T follicular helper cell (primary cell): ENCODE data around the gene LRRC4B.
A peak's percentile ranks its signal among the peaks of the same experiment; 100 is the strongest.
"Not testable (repeated sequence)": the region's sequence is repeated elsewhere in the genome, so short reads cannot be mapped to it uniquely, and the experiment has no call there.

ENCODE experiments used
- DNase-seq: peaks from one replicate; pipeline ENCODE4 v3.0.0-alpha.2; 2020; ENCODE audit warnings: low read depth

LRRC4B gene

GRCh38 chr19:50485284-50485955 is 82.8 kb downstream of the LRRC4B start:
- DNase-seq: no peak

GRCh38 chr19:50482916-50483315 is 85.3 kb downstream of the LRRC4B start:
- no peak for DNase-seq

DNA sequence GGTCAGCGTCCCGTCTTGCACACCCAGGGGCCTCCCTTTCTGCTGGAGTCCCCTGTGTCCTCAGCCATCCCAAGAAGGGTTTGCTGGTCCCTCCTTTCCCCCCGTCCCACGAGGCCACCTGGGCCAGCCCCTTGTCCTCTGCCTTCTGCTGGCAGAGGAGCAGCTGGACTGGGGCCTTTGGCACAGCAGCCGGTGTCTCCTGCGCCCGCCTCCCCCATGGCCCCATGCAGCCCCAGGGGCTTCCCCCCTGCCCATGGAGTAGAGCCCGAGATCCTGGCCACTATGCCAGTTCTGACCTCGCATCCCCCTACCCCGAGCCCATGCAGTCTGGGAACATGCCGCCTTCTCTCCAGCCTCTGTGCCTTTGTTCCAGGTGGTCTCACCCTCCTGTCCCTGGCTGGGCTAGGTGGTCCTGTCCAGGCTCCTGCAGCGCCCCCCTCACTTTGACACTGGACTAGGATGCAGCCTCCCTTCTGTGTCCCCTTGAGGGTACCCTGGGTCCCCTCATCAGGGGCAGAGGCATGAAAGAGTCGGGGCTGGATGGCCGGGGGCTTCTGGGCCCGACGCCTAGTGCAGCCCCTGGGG is 85.9 kb downstream of the LRRC4B start:
- DNase-seq: no peak

GRCh38 chr19:50481351-50482149 is 86.7 kb downstream of the LRRC4B start:
- DNase-seq: no peak

GRCh38 chr19:50480281-50481111 is 87.7 kb downstream of the LRRC4B start:
- DNase-seq: no peak

GRCh38 chr19:50479761-50480251 is 88.4 kb downstream of the LRRC4B start:
- no peak for DNase-seq

DNA sequence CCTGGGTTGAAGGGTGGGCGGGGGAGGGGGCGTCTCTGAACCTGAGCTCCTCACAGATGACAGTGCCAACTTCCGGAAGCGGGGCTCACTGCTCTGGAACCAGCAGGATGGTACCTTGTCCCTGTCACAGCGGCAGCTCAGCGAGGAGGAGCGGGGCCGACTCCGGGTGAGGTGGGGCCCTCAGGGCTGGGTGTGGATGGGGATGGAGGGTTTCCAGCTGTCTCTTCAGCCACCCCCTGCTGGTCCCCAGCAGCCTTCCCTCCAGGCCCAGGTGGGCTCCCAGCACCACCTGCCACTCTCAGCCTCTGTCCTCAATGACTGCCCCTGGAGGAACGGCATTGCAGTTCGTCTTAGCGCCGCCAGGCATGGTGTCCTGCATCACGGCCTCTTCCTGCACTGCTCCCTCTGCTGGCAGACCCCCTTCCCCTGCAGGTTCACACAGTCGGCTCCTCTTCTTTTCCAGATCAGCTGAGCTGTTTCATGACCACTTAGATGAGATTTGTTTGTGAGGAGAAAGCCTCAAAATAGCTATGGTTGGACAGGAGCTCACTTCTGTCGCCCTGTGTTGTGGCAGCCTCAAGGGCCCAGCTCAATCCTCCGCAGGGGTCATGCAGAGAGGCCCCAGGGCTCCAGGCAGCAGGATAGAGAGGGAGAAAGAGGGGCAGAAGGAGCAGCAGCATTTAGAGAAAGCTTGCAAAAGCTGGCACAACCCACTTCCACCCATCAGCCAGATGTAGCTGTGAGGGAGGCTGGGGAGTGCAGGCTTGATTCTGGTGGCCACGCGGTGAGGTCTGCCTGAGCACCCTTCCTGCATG is 89.1 kb downstream of the LRRC4B start:
- DNase-seq: no peak

DNA sequence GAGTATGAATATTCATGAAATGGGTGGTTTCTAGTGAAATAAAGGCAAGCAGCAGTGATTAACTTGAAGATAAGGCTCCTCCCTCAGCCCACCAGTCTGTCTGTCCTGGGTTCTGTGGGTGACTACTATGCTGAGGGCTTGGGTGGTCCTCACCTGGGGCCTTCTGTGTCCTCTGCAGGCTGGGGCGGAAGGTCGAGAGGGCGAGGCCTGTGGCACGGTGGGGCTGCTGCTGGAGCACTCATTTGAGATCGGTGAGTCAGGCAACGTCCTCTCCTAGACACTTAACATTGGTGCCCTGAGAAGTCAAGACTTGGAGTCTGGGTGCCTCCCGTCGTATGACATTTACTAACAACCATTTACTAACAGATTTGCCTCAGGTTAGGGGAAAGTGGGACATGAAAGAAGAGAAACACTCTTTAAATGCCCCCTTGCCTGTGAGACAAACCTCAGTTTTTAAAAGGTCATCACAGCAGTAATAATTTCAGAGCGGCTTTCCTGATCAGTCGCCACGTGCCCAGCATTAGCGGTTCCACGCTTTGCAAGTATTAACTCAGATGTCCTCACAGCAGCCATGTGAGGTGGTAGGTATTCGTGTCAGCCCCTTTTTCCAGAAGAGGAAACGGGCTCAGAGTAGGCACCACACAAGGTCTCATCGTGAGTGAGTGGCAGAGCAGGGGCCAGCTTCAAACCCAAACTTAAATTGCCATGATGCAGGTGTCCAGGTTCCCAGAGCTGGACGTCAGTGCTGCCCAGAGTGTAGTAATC is 90.3 kb downstream of the LRRC4B start:
- DNase-seq: no peak

GRCh38 chr19:50476907-50477238 is 91.4 kb downstream of the LRRC4B start:
- no peak for DNase-seq

GRCh38 chr19:50476224-50476906 is 91.9 kb downstream of the LRRC4B start, which contains the start of the genes EMC10 and GARIN5A:
EMC10 (plus strand) TSS chr19:50476507; CDS start chr19:50476545, 38 bp downstream.
GARIN5A (minus strand) TSS chr19:50476848; CDS start chr19:50476388, 460 bp downstream.
- peak; percentile 92 for DNase-seq

DNA sequence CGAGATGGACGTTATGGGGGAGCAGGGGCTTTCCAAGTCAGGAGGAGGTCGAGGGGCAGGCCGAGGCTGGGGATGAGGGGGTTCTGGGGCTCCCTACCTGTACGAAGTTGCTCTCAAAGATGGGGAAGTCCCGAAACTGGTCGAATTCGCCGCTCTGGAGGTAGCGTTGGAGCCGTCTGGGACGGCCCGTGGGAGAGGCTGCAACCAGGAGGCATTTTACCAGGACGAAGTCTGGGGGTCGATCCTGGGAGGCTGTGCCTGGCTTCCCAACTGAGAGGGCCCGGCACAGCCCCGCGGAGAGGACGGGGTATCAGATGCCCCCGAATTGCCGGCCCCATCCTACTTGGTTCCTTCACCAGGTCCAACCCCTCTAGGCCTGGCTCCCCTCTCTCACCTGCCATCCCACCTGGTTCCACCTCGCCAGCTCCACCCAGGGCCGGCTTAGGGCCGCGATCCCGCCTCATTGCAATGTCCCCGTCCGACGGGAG is 92.5 kb downstream of the LRRC4B start:
- DNase-seq: peak; percentile 3

- no peak for DNase-seq
Observed at GRCh38 chr19:50475101-50475568, 93.1 kb downstream of the LRRC4B start.

DNA sequence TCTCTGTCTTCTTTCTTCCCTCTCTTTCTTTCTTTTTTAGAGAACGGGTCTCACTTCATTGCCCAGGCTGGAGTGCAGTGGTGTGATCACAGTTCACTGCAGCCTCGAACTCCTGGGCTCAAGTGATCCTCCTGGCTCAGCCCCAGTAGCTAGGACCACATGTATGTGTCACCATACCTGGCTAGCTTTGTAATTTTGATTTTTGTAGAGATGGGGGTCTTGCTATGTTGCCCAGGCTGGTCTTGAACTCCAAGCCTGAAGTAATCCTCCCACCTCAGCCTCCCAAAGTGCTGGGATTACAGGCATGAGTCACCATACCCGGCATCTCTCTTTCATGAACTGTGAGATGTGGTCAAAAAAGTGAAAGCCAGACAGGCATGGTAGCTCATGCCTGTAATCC is 94.9 kb downstream of the LRRC4B start:
- DNase-seq: not testable (repeated sequence)

DNA sequence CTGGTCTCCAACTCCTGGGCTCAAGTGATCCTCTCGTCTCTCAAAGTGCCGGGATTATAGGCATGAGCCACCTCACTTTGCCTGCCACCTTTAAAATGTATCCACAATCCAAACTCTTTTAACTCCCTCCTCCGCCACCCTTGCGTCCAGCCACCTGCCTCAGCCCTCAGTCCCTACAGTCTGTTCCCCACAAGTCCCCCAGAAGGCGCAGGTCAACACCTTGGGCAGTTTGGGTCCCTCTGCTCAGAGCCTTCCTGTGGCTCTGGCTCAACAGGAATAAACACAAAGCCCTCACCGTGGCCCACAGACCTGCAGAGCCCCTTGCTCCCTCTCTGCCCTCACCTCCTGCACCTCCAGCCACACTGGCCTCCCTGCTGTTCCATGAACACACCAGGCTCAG is 99.4 kb downstream of the LRRC4B start:
- DNase-seq: no peak

DNA sequence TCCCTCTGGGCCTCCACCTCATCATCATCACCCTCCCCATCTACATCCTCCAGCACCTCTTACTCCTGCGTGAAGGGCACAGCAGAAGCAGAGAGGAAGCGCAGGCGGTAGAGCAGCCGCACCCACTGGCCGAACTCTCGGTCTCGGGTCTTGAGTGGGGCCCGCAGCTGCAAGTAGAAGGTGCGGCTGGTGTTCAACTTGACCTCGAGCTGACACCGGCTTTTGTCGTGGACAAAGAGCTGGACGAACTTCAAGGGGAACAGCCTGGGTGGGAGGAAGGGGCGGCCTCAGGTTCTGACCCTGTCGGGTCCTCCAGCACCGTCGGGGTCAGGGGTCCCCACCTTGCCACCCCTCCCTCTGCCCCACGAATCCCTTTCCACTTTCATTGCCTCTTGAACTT is 100.7 kb downstream of the LRRC4B start:
- no peak for DNase-seq
